Peyer's patch (tissue), 4 donors: Measurements from ENCODE around the gene ADAMTS2. TPM values are rescaled to one million over a fixed set of nuclear protein-coding genes. Genes with fewer than 3 reads are reported as not detected.
"Not testable (repeated sequence)": the region's sequence is repeated elsewhere in the genome, so short reads cannot be mapped to it uniquely, and the experiment has no call there.

Experiments
- DNase-seq, 3 donors: peaks; one replicate each; pipeline ENCODE4 v3.0.0-alpha.2; 2017 to 2019
- H3K27ac ChIP-seq, 4 donors: fragments of 200-600 bp; sonication (generic); one replicate each; pipeline ENCODE4 v1.5.1; 2016 to 2019
- H3K27me3 ChIP-seq, 2 donors: fragments of 200-600 bp; sonication (generic); one replicate each; pipeline ENCODE4 v1.5.1; 2019
- H3K36me3 ChIP-seq, 3 donors: fragments of 200-600 bp; sonication (generic); one replicate each; pipeline ENCODE4 v1.5.1; 2016 to 2019
- H3K4me1 ChIP-seq, 4 donors: fragments of 200-600 bp; sonication (generic); one replicate each; pipeline ENCODE4 v1.5.1; 2016 to 2019
- H3K4me3 ChIP-seq, 4 donors: fragments of 200-600 bp; sonication (generic); 1 replicate in 3 of 4; 2 replicates in 1 of 4; pipeline ENCODE4 v1.5.1; 2016 to 2019; ENCODE audit warnings: mild to moderate bottlenecking in 1 of 4
- H3K9me3 ChIP-seq, 4 donors: fragments of 200-600 bp; sonication (generic); one replicate each; pipeline ENCODE4 v1.5.1; 2016 to 2019; ENCODE audit warnings: mild to moderate bottlenecking in 1 of 4
- CTCF ChIP-seq, 6 experiments: fragments of 450-650 bp in 4 of 6; fragments of 200-600 bp in 2 of 6; sonication (generic) in 1 of 6; IDR thresholded peaks; one replicate each; pipeline ENCODE4 v1.5.1; 2017 to 2019; ENCODE audit warnings: antibody characterized with exemption in 6 of 6, mild to moderate bottlenecking in 3 of 6, moderate library complexity in 1 of 6
- POLR2A ChIP-seq, 2 donors: fragments of 450-650 bp; IDR thresholded peaks; one replicate each; pipeline ENCODE4 v1.5.1; 2017; ENCODE audit warnings: antibody characterized with exemption in 2 of 2, mild to moderate bottlenecking in 2 of 2, moderate library complexity in 2 of 2
- total RNA-seq, 4 donors: library from RNA; depleted of rRNA; stranded (reverse); fragments of >200 nt; gene quantifications; one replicate each; pipeline ENCODE4 v1.1.0, GENCODE V29; 2016

ADAMTS2 gene
- total RNA-seq, 4 donors from 2014 or later = 5.3 to 90.0 (median 9.5) TPM

GRCh38 chr5:179220716-179221115 lies 124.5 kb downstream of the ADAMTS2 start:
- H3K27me3 ChIP-seq = no peaks in the 10 kb centered on the region
- no peaks in the 10 kb centered on the region for H3K36me3 ChIP-seq
- no peaks in the 10 kb centered on the region for H3K4me1 ChIP-seq
- no peak overlapping the region for H3K4me3 ChIP-seq
- TF ChIP-seq POLR2A (IDR thresholded peaks at IDR 0.05) = no peak
- no peak for TF ChIP-seq CTCF (IDR thresholded peaks at IDR 0.05)
- H3K9me3 ChIP-seq = no peaks in the 10 kb centered on the region
- DNase-seq = no peak
- no peak overlapping the region for H3K27ac ChIP-seq

- DNase-seq = no peak
- Histone ChIP-seq H3K4me1 (no peaks in the 10 kb centered on the region), H3K27me3 (no peaks in the 10 kb centered on the region)
Observed at GRCh38 chr5:179219661-179220620, 125.3 kb downstream of the ADAMTS2 start.

GRCh38 chr5:179218943-179219330 lies 126.3 kb downstream of the ADAMTS2 start:
- no peaks in the 10 kb centered on the region for H3K9me3 ChIP-seq
- no peak overlapping the region for H3K4me3 ChIP-seq
- H3K27ac ChIP-seq = no peak overlapping the region
- DNase-seq = no peak
- H3K4me1 ChIP-seq = no peaks in the 10 kb centered on the region
- no peaks in the 10 kb centered on the region for H3K36me3 ChIP-seq
- TF ChIP-seq POLR2A (IDR thresholded peaks at IDR 0.05) = no peak
- TF ChIP-seq CTCF (IDR thresholded peaks at IDR 0.05) = no peak
- no peaks in the 10 kb centered on the region for H3K27me3 ChIP-seq

More at GRCh38 chr5:179219661-179220620, 125.3 kb downstream of the ADAMTS2 start:
- no peak overlapping the region for H3K27ac ChIP-seq
- H3K9me3 ChIP-seq = no peaks in the 10 kb centered on the region
- no peak overlapping the region for H3K4me3 ChIP-seq
- no peaks in the 10 kb centered on the region for H3K36me3 ChIP-seq
- TF ChIP-seq POLR2A (IDR thresholded peaks at IDR 0.05) (no peak), CTCF (IDR thresholded peaks at IDR 0.05) (no peak)

- no peak overlapping the region for H3K27ac ChIP-seq
- no peak overlapping the region for H3K4me3 ChIP-seq
- no peak for DNase-seq
- no peak for TF ChIP-seq CTCF (IDR thresholded peaks at IDR 0.05)
- TF ChIP-seq POLR2A (IDR thresholded peaks at IDR 0.05) = no peak
- no peaks in the 10 kb centered on the region for H3K36me3 ChIP-seq
- no peaks in the 10 kb centered on the region for H3K9me3 ChIP-seq
- H3K4me1 ChIP-seq = no peaks in the 10 kb centered on the region
- H3K27me3 ChIP-seq = no peaks in the 10 kb centered on the region
Observed at GRCh38 chr5:179217956-179218942, 127.0 kb downstream of the ADAMTS2 start.

GRCh38 chr5:179217356-179217755 lies 127.9 kb downstream of the ADAMTS2 start:
- no peak overlapping the region for H3K4me3 ChIP-seq
- H3K27me3 ChIP-seq = no peaks in the 10 kb centered on the region
- H3K9me3 ChIP-seq = no peaks in the 10 kb centered on the region
- H3K36me3 ChIP-seq = no peaks in the 10 kb centered on the region
- H3K27ac ChIP-seq = no peak overlapping the region
- no peak for TF ChIP-seq POLR2A (IDR thresholded peaks at IDR 0.05)
- TF ChIP-seq CTCF (IDR thresholded peaks at IDR 0.05) = no peak
- DNase-seq = no peak
- H3K4me1 ChIP-seq = no peaks in the 10 kb centered on the region

GRCh38 chr5:179216381-179216780 lies 128.9 kb downstream of the ADAMTS2 start:
- H3K36me3 ChIP-seq, DNase-seq, H3K27ac ChIP-seq, H3K4me3 ChIP-seq, H3K9me3 ChIP-seq, H3K4me1 ChIP-seq, H3K27me3 ChIP-seq: not testable (repeated sequence)
